ENCODE measurements around the gene TGFBR3L.

DNA sequence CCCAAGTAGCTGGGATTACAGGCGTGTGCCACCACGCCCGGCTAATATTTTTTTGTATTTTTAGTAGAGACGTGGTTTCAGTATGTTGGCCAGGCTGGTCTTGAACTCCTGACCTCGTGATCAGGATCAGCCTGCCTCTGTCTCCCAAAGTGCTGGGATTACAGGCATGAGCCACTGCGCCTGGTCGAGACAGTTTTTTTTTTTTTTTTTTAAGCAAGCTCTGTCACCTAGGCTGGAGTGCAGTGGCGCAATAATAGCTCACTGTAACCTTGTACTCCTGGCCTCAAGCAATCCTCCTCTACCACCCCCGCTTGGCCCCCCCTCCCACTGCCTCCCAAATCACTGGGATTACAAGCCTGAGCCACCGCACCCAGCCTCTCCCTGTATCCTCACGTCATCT, 17.3 kb upstream of the TGFBR3L start:
- TF ChIP-seq, protein P1, sequence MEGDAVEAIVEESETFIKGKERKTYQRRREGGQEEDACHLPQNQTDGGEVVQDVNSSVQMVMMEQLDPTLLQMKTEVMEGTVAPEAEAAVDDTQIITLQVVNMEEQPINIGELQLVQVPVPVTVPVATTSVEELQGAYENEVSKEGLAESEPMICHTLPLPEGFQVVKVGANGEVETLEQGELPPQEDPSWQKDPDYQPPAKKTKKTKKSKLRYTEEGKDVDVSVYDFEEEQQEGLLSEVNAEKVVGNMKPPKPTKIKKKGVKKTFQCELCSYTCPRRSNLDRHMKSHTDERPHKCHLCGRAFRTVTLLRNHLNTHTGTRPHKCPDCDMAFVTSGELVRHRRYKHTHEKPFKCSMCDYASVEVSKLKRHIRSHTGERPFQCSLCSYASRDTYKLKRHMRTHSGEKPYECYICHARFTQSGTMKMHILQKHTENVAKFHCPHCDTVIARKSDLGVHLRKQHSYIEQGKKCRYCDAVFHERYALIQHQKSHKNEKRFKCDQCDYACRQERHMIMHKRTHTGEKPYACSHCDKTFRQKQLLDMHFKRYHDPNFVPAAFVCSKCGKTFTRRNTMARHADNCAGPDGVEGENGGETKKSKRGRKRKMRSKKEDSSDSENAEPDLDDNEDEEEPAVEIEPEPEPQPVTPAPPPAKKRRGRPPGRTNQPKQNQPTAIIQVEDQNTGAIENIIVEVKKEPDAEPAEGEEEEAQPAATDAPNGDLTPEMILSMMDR (IDR thresholded peaks at IDR 0.05; ENCODE audit: insufficient read depth, low read depth, low read length) = no peak
- TF ChIP-seq EZH2 (IDR thresholded peaks at IDR 0.05; ENCODE audit: insufficient read depth, low read length) = no peak

Data from astrocyte (in vitro differentiated cells and primary cell).